Activated CD4-positive, alpha-beta T cell treated with anti-CD3 and anti-CD28 coated beads, Interleukin-2, Interleukin-6, amounts not matched to agents 100 ng/mL and 50 ng/mL, durations not matched to agents 16 hours and 8 hours (primary cell): Measurements from ENCODE around the gene PLOD1.

Experiments
- DNase-seq: peaks from one replicate; pipeline ENCODE4 v3.0.0-alpha.2; 2020

Gene PLOD1

GRCh38 chr1:11979851-11980675, 45.5 kb downstream of the PLOD1 start, which contains the start of gene MFN2:
MFN2 (plus strand) TSS chr1:11980444; CDS start chr1:11989169, 8,725 bp downstream.
- DNase-seq: peak; percentile 96

GRCh38 chr1:11980676-11980972, 46.1 kb downstream of the PLOD1 start:
- DNase-seq: no peak

- no peak for DNase-seq
These were observed 47.0 kb downstream of the PLOD1 start for GRCh38 chr1:11981378-11982009.

GRCh38 chr1:11982010-11982392, 47.5 kb downstream of the PLOD1 start:
- DNase-seq: peak; percentile 22

- DNase-seq: no peak
These were observed 49.6 kb downstream of the PLOD1 start for GRCh38 chr1:11984121-11984520.

GRCh38 chr1:11984576-11984975, 50.1 kb downstream of the PLOD1 start:
- no peak for DNase-seq

- no peak for DNase-seq
These were observed 50.7 kb downstream of the PLOD1 start for GRCh38 chr1:11985171-11985570.

GRCh38 chr1:11985851-11986250, 51.3 kb downstream of the PLOD1 start:
- DNase-seq: no peak

- no peak for DNase-seq
These were observed 55.2 kb downstream of the PLOD1 start for GRCh38 chr1:11989669-11990068.

GRCh38 chr1:11990303-11991032, 56.0 kb downstream of the PLOD1 start:
- no peak for DNase-seq

GRCh38 chr1:11991969-11992676, 57.6 kb downstream of the PLOD1 start:
- no peak for DNase-seq

- DNase-seq: no peak
These were observed 62.7 kb downstream of the PLOD1 start for GRCh38 chr1:11997081-11997850.

GRCh38 chr1:11998636-11999035, 64.1 kb downstream of the PLOD1 start:
- no peak for DNase-seq

- no peak for DNase-seq
These were observed 64.7 kb downstream of the PLOD1 start for GRCh38 chr1:11999236-11999635.

GRCh38 chr1:12001249-12001917, 66.9 kb downstream of the PLOD1 start:
- peak; percentile 75 for DNase-seq

- no peak for DNase-seq
These were observed 67.5 kb downstream of the PLOD1 start for GRCh38 chr1:12001996-12002493.

- DNase-seq: no peak
These were observed 69.2 kb downstream of the PLOD1 start for GRCh38 chr1:12003762-12004161.

- DNase-seq: no peak
These were observed 71.1 kb downstream of the PLOD1 start for GRCh38 chr1:12005488-12006166.

- DNase-seq: no peak
These were observed 71.8 kb downstream of the PLOD1 start for GRCh38 chr1:12006167-12006921.

- no peak for DNase-seq
These were observed 72.7 kb downstream of the PLOD1 start for GRCh38 chr1:12007204-12007603.
